ENCODE measurements around the gene C2orf49. TPM values are rescaled to one million over a fixed set of nuclear protein-coding genes. Genes with fewer than 3 reads are reported as not detected.
A peak's percentile ranks its signal among the peaks of the same experiment; 100 is the strongest.

The C2orf49 gene
- total RNA-seq, 1 donor from 2014 or later = 33.9 TPM

- DNase-seq (ENCODE audit: low read depth) = no peak
These were observed 43.8 kb downstream of the C2orf49 start for GRCh38 chr2:105381101-105381668.

- DNase-seq (ENCODE audit: low read depth) = no peak
These were observed 44.8 kb downstream of the C2orf49 start for GRCh38 chr2:105382177-105382576.

- DNase-seq (ENCODE audit: low read depth) = no peak
These were observed 46.3 kb downstream of the C2orf49 start for GRCh38 chr2:105383432-105384166.

- no peak for DNase-seq (ENCODE audit: low read depth)
These were observed 46.9 kb downstream of the C2orf49 start for GRCh38 chr2:105384216-105384615.

- DNase-seq (ENCODE audit: low read depth) = no peak
These were observed 47.5 kb downstream of the C2orf49 start for GRCh38 chr2:105384861-105385260.

- DNase-seq (ENCODE audit: low read depth) = peak; percentile 57
These were observed 48.6 kb downstream of the C2orf49 start for GRCh38 chr2:105385731-105386540.

- no peak for DNase-seq (ENCODE audit: low read depth)
These were observed 49.9 kb downstream of the C2orf49 start for GRCh38 chr2:105387225-105387624.

- DNase-seq (ENCODE audit: low read depth) = peak; percentile 55
These were observed 51.6 kb downstream of the C2orf49 start for GRCh38 chr2:105388971-105389381.

GRCh38 chr2:105390454-105390853 lies 53.1 kb downstream of the C2orf49 start:
- DNase-seq (ENCODE audit: low read depth) = no peak

- DNase-seq (ENCODE audit: low read depth) = no peak
These were observed 53.8 kb downstream of the C2orf49 start for GRCh38 chr2:105391058-105391627.

- no peak for DNase-seq (ENCODE audit: low read depth)
These were observed 54.7 kb downstream of the C2orf49 start for GRCh38 chr2:105391763-105392662.

GRCh38 chr2:105393373-105394055 lies 56.2 kb downstream of the C2orf49 start:
- DNase-seq (ENCODE audit: low read depth) = no peak

- DNase-seq (ENCODE audit: low read depth) = no peak
These were observed 57.7 kb downstream of the C2orf49 start for GRCh38 chr2:105394951-105395611.

GRCh38 chr2:105395691-105396090 lies 58.4 kb downstream of the C2orf49 start:
- DNase-seq (ENCODE audit: low read depth) = no peak

- peak; percentile 87 for DNase-seq (ENCODE audit: low read depth)
These were observed 59.1 kb downstream of the C2orf49 start for GRCh38 chr2:105396254-105397024.

- DNase-seq (ENCODE audit: low read depth) = peak; percentile 61
These were observed 59.8 kb downstream of the C2orf49 start for GRCh38 chr2:105397025-105397722.

- DNase-seq (ENCODE audit: low read depth) = no peak
These were observed 60.6 kb downstream of the C2orf49 start for GRCh38 chr2:105397953-105398335.
